Loucy (cell line): Measurements from ENCODE around the gene ZDHHC14.
A peak's percentile ranks its signal among the peaks of the same experiment; 100 is the strongest.

Experiments
- H2AFZ ChIP-seq: fragments of 200-600 bp; sonication (generic); 2 replicates; pipeline ENCODE4 v1.6.0; 2016; ENCODE audit warnings: antibody characterized with exemption, mild to moderate bottlenecking, low read length, moderate library complexity
- H3F3A ChIP-seq: fragments of 200-600 bp; 2 replicates; pipeline ENCODE4 v1.6.0; 2016; ENCODE audit warnings: antibody characterized with exemption, low read depth, mild to moderate bottlenecking
- H3K27me3 ChIP-seq: fragments of 200-600 bp; sonication (generic); 2 replicates; pipeline ENCODE4 v1.6.1; 2014; ENCODE audit warnings: low read length, mild to moderate bottlenecking; ENCODE audit not compliant: insufficient read depth, poor library complexity, severe bottlenecking
- H3K36me3 ChIP-seq: fragments of 200-600 bp; sonication (generic); 2 replicates; pipeline ENCODE4 v1.6.1; 2016; ENCODE audit warnings: low read length; ENCODE audit not compliant: insufficient read depth
- H3K4me1 ChIP-seq: fragments of 200-600 bp; sonication (generic); 2 replicates; pipeline ENCODE4 v1.5.1; 2014; ENCODE audit warnings: low read length, mild to moderate bottlenecking; ENCODE audit not compliant: insufficient read depth, poor library complexity, severe bottlenecking
- H3K4me2 ChIP-seq: fragments of 200-600 bp; sonication (generic); 2 replicates; pipeline ENCODE4 v1.6.0; 2014; ENCODE audit warnings: antibody characterized with exemption, low read length, low read depth, mild to moderate bottlenecking; ENCODE audit not compliant: poor library complexity, severe bottlenecking
- H3K4me3 ChIP-seq: fragments of 200-600 bp; sonication (generic); 2 replicates; pipeline ENCODE4 v1.5.1; 2014; ENCODE audit warnings: low read length, mild to moderate bottlenecking, mixed read lengths; ENCODE audit not compliant: poor library complexity, severe bottlenecking
- H3K79me2 ChIP-seq: fragments of 200-600 bp; sonication (generic); 2 replicates; pipeline ENCODE4 v1.6.1; 2014; ENCODE audit warnings: low read length; ENCODE audit not compliant: insufficient read depth
- H3K9ac ChIP-seq: fragments of 200-600 bp; sonication (generic); 2 replicates; pipeline ENCODE4 v1.6.0; 2014; ENCODE audit warnings: mild to moderate bottlenecking, low read depth, low read length, moderate library complexity; ENCODE audit not compliant: poor library complexity, severe bottlenecking
- H3K9me2 ChIP-seq: fragments of 200-600 bp; sonication (generic); replicated peaks from 2 replicates; pipeline ENCODE4 v1.6.1; 2016; ENCODE audit warnings: low read depth, low read length, mixed read lengths
- H3K9me3 ChIP-seq: fragments of 200-600 bp; sonication (generic); 2 replicates; pipeline ENCODE4 v1.6.1; 2014; ENCODE audit warnings: mild to moderate bottlenecking, antibody characterized with exemption, low read length, low read depth; ENCODE audit not compliant: insufficient read depth
- H4K20me1 ChIP-seq: fragments of 200-600 bp; sonication (generic); 2 replicates; pipeline ENCODE4 v1.6.0; 2014; ENCODE audit warnings: antibody characterized with exemption, low read length, mild to moderate bottlenecking; ENCODE audit not compliant: insufficient read depth, poor library complexity, severe bottlenecking
- EZH2phosphoT487 ChIP-seq: fragments of 200-600 bp; IDR thresholded peaks from 2 replicates; pipeline ENCODE4 v1.6.1; 2018; ENCODE audit warnings: antibody characterized with exemption, mild to moderate bottlenecking, moderate library complexity, borderline replicate concordance
- TF ChIP-seq, protein P1 (sequence below): fragments of 200-600 bp; sonication (generic); conservative IDR thresholded peaks from 2 replicates; pipeline ENCODE4 v1.5.1; 2014; ENCODE audit warnings: mild to moderate bottlenecking, antibody characterized with exemption, low read length

The ZDHHC14 gene

GRCh38 chr6:157611406-157611805, 230.4 kb downstream of the ZDHHC14 start:
- no peak overlapping the region for H2AFZ ChIP-seq
- H4K20me1 ChIP-seq, result no peaks in the 10 kb centered on the region
- no peaks in the 10 kb centered on the region for H3K4me1 ChIP-seq
- H3K4me2 ChIP-seq, result no peak overlapping the region
- no peaks in the 10 kb centered on the region for H3K79me2 ChIP-seq
- H3K9ac ChIP-seq, result no peak overlapping the region
- no peak overlapping the region for H3K4me3 ChIP-seq
- TF ChIP-seq, protein P1, sequence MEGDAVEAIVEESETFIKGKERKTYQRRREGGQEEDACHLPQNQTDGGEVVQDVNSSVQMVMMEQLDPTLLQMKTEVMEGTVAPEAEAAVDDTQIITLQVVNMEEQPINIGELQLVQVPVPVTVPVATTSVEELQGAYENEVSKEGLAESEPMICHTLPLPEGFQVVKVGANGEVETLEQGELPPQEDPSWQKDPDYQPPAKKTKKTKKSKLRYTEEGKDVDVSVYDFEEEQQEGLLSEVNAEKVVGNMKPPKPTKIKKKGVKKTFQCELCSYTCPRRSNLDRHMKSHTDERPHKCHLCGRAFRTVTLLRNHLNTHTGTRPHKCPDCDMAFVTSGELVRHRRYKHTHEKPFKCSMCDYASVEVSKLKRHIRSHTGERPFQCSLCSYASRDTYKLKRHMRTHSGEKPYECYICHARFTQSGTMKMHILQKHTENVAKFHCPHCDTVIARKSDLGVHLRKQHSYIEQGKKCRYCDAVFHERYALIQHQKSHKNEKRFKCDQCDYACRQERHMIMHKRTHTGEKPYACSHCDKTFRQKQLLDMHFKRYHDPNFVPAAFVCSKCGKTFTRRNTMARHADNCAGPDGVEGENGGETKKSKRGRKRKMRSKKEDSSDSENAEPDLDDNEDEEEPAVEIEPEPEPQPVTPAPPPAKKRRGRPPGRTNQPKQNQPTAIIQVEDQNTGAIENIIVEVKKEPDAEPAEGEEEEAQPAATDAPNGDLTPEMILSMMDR, result no peak
- TF ChIP-seq EZH2phosphoT487, result no peak
- H3F3A ChIP-seq, result no peaks in the 10 kb centered on the region
- H3K9me2 ChIP-seq, result no peaks in the 10 kb centered on the region
- no peaks in the 10 kb centered on the region for H3K36me3 ChIP-seq
- no peaks in the 10 kb centered on the region for H3K9me3 ChIP-seq
- H3K27me3 ChIP-seq, result no peaks in the 10 kb centered on the region

DNA sequence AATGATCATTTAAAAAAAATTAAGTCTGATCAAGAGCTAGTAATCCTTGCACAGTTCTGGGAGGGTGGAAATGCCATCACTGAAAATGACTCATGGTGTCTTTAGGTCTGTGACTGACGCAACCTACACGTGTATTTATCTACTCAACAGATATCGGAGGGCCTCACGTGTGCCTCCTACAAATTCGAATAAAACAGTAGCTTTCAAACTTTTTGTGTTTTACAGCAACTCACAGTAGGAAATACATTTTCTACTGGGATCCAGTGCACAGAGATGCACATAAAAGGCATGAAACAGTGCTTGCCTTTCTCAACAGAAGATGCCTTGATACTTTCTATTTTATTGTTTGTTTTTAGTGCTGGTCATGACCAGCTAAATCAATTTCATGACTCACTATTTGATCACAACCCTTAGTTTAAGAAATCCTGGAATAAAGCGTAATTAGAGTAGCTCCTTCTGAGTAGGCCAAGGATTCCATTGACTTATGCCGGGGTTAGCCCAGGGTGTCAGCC, 232.1 kb downstream of the ZDHHC14 start:
- no peak overlapping the region for H3K4me2 ChIP-seq

GRCh38 chr6:157614026-157614568, 233.1 kb downstream of the ZDHHC14 start:
- Histone ChIP-seq H3K36me3 (no peaks in the 10 kb centered on the region), H3K79me2 (no peaks in the 10 kb centered on the region), H3K9ac (no peak overlapping the region), H4K20me1 (no peaks in the 10 kb centered on the region), H3K4me1 (no peaks in the 10 kb centered on the region), H3K4me3 (no peak overlapping the region), H3K27me3 (no peaks in the 10 kb centered on the region), H2AFZ (no peak overlapping the region), H3F3A (no peaks in the 10 kb centered on the region), H3K9me3 (no peaks in the 10 kb centered on the region), H3K4me2 (no peak overlapping the region), H3K9me2 (no peaks in the 10 kb centered on the region)
- TF ChIP-seq, protein P1, result peak; percentile 35
- no peak for TF ChIP-seq EZH2phosphoT487

More for the DNA sequence above, 232.1 kb downstream of the ZDHHC14 start:
- H3K4me1 ChIP-seq, result no peaks in the 10 kb centered on the region
- H3K9me3 ChIP-seq, result no peaks in the 10 kb centered on the region
- H3K36me3 ChIP-seq, result no peaks in the 10 kb centered on the region
- H3K79me2 ChIP-seq, result no peaks in the 10 kb centered on the region
- H4K20me1 ChIP-seq, result no peaks in the 10 kb centered on the region
- no peaks in the 10 kb centered on the region for H3K9me2 ChIP-seq
- H3K27me3 ChIP-seq, result no peaks in the 10 kb centered on the region
- TF ChIP-seq, protein P1, result no peak
- TF ChIP-seq EZH2phosphoT487, result no peak
- no peak overlapping the region for H2AFZ ChIP-seq
- H3F3A ChIP-seq, result no peaks in the 10 kb centered on the region
- no peak overlapping the region for H3K9ac ChIP-seq
- no peak overlapping the region for H3K4me3 ChIP-seq
